BLaER1 (cell line): ENCODE measurements around the gene NKIRAS1.
"Not testable (repeated sequence)": the region's sequence is repeated elsewhere in the genome, so short reads cannot be mapped to it uniquely, and the experiment has no call there.

Experiments used
- H3K27ac ChIP-seq: shearing (Covaris generic); formaldehyde crosslinking; 2 replicates; pipeline ENCODE4 v1.8.1; 2022
- H3K27me3 ChIP-seq: shearing (Covaris generic); formaldehyde crosslinking; 2 replicates; pipeline ENCODE4 v1.8.1; 2022
- H3K36me3 ChIP-seq: shearing (Covaris generic); formaldehyde crosslinking; 2 replicates; pipeline ENCODE4 v1.8.1; 2022
- H3K4me1 ChIP-seq: shearing (Covaris generic); formaldehyde crosslinking; 2 replicates; pipeline ENCODE4 v1.8.1; 2022
- H3K4me2 ChIP-seq: shearing (Covaris generic); formaldehyde crosslinking; 2 replicates; pipeline ENCODE4 v1.8.1; 2022
- H3K4me3 ChIP-seq: shearing (Covaris generic); formaldehyde crosslinking; 2 replicates; pipeline ENCODE4 v1.8.1; 2022
- H3K9ac ChIP-seq: shearing (Covaris generic); formaldehyde crosslinking; 2 replicates; pipeline ENCODE4 v1.8.1; 2022
- H3K9me3 ChIP-seq: shearing (Covaris generic); formaldehyde crosslinking; 2 replicates; pipeline ENCODE4 v1.8.1; 2022
- H4K20me1 ChIP-seq: shearing (Covaris generic); formaldehyde crosslinking; 2 replicates; pipeline ENCODE4 v1.8.1; 2022
- Cebpa-rat ChIP-seq: shearing (Covaris generic); IDR thresholded peaks from 2 replicates; pipeline ENCODE4 v1.8.1; 2022

Gene NKIRAS1

GRCh38 chr3:23885210-23885609 is 31.6 kb downstream of the NKIRAS1 start:
- no peak overlapping the region for H3K27ac ChIP-seq

DNA sequence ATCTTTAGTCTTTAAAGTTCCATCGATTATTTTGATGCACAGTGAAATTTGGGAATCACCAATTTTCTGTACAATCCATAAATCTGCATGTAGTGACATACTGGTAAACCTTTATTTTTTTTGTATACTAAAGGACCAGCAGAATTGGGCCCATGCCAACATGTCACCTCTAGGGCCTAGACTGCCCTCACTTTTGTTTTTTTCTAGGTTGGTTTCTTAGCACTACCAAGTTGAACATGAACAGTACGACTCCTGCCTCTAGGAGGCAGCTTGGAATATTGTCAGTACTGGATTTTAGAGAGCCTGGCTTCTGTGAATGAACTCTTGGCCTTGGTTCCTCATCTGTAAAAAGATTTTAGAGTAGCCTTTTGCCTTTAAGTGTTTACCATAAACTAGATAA is 32.3 kb downstream of the NKIRAS1 start:
- no peak overlapping the region for H3K4me2 ChIP-seq
- H3K9ac ChIP-seq = no peak overlapping the region
- no peaks in the 10 kb centered on the region for H3K27me3 ChIP-seq
- H3K4me1 ChIP-seq = peaks cover 5% of the 10 kb centered on the region; the same call in 1 of the 2 replicates
- peaks cover 71% of the 10 kb centered on the region for H3K36me3 ChIP-seq
- H3K4me3 ChIP-seq = no peak overlapping the region
- TF ChIP-seq Cebpa-rat = no peak
- H3K27ac ChIP-seq = no peak overlapping the region
- H4K20me1 ChIP-seq = peaks cover 100% of the 10 kb centered on the region
- H3K9me3 ChIP-seq = peaks cover 18% of the 10 kb centered on the region

More at GRCh38 chr3:23885210-23885609, 31.6 kb downstream of the NKIRAS1 start:
- no peak overlapping the region for H3K4me3 ChIP-seq
- H3K36me3 ChIP-seq = peaks cover 73% of the 10 kb centered on the region
- no peak overlapping the region for H3K4me2 ChIP-seq
- no peaks in the 10 kb centered on the region for H3K27me3 ChIP-seq
- TF ChIP-seq Cebpa-rat = no peak
- peaks cover 5% of the 10 kb centered on the region; the same call in 1 of the 2 replicates for H3K4me1 ChIP-seq
- H3K9ac ChIP-seq = no peak overlapping the region
- peaks cover 13% of the 10 kb centered on the region; the same call in 1 of the 2 replicates for H3K9me3 ChIP-seq
- H4K20me1 ChIP-seq = peaks cover 100% of the 10 kb centered on the region

DNA sequence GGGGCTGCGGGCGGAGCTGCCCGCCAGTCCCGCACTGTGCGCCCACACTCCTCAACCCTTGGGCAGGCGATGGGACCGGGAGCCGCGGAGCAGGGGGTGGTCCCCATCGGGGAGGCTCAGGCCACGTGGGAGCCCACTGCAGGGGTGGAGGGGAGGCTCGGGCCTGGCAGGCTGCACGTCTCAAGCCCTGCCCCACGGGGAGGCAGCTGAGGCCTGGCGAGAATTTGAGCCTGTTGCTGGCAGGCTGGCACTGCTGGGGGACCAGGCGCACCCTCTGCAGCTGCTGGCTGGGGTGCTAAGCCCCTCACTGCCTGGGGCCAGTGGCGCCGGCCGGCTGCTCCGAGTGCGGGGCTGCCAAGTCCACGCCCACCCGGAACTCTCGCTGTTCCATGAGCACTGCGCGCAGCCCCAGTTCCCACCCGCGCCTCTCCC is 34.3 kb downstream of the NKIRAS1 start:
- Histone ChIP-seq H4K20me1 (peaks cover 100% of the 10 kb centered on the region), H3K4me2 (no peak overlapping the region), H3K9ac (no peak overlapping the region), H3K9me3 (peaks cover 37% of the 10 kb centered on the region), H3K27me3 (no peaks in the 10 kb centered on the region), H3K36me3 (peaks cover 74% of the 10 kb centered on the region), H3K27ac (no peak overlapping the region), H3K4me1 (peaks cover 5% of the 10 kb centered on the region; the same call in 1 of the 2 replicates), H3K4me3 (no peak overlapping the region)
- TF ChIP-seq Cebpa-rat = no peak

- not testable (repeated sequence) for H3K4me1 ChIP-seq, H3K9ac ChIP-seq, H3K4me3 ChIP-seq, H3K27ac ChIP-seq, H3K27me3 ChIP-seq, H3K4me2 ChIP-seq
- Histone ChIP-seq H3K36me3 (peaks cover 79% of the 10 kb centered on the region), H3K9me3 (peaks cover 42% of the 10 kb centered on the region), H4K20me1 (peaks cover 100% of the 10 kb centered on the region)
Measured at GRCh38 chr3:23881993-23882392, 34.8 kb downstream of the NKIRAS1 start.

GRCh38 chr3:23880703-23881339 is 36.0 kb downstream of the NKIRAS1 start:
- H3K4me1 ChIP-seq = peaks cover 5% of the 10 kb centered on the region; the same call in 1 of the 2 replicates
- no peaks in the 10 kb centered on the region for H3K27me3 ChIP-seq
- no peak overlapping the region for H3K4me3 ChIP-seq
- peaks cover 42% of the 10 kb centered on the region for H3K9me3 ChIP-seq
- no peak overlapping the region for H3K9ac ChIP-seq
- peaks cover 78% of the 10 kb centered on the region for H3K36me3 ChIP-seq
- no peak for TF ChIP-seq Cebpa-rat
- peaks cover 100% of the 10 kb centered on the region for H4K20me1 ChIP-seq
- no peak overlapping the region for H3K27ac ChIP-seq
- no peak overlapping the region for H3K4me2 ChIP-seq

GRCh38 chr3:23879485-23879884 is 37.3 kb downstream of the NKIRAS1 start:
- Histone ChIP-seq H3K4me1 (peaks cover 5% of the 10 kb centered on the region; the same call in 1 of the 2 replicates), H3K4me3 (no peak overlapping the region), H3K4me2 (no peak overlapping the region), H3K9ac (no peak overlapping the region), H3K27ac (no peak overlapping the region), H3K36me3 (peaks cover 79% of the 10 kb centered on the region), H4K20me1 (peaks cover 100% of the 10 kb centered on the region), H3K9me3 (peaks cover 42% of the 10 kb centered on the region), H3K27me3 (no peaks in the 10 kb centered on the region)
- no peak for TF ChIP-seq Cebpa-rat

DNA sequence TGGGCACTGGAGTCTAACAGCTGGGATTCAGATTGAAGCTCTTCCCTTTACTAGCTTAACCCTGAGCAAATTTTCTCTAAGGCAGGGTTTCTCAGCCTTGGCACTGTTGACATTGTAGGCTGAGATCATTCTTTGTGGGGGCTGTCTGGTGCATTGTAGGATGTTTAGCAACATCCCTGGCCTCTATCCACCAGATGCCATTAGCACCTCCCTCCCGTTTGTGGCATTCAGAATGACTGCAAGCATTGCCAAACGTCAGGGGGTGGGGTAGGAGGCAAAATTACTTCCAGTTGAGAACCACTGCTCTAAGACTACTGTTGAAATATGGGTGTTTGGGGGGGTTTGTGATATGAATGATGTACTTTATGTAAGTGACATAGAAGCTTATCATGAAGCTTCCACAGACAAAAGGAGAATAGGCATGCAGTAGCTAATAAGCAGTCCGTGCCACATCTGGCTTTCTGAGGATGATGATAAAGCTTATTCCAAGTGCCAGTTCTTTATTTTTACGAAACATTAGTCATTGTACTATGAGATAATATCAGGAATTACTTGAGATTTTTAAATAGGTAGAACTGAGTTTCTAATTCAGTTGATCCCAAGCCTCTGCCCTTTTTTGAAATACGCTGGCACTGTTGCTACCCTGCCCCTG is 39.3 kb downstream of the NKIRAS1 start:
- peaks cover 69% of the 10 kb centered on the region for H3K36me3 ChIP-seq
- no peak overlapping the region for H3K9ac ChIP-seq
- TF ChIP-seq Cebpa-rat = no peak
- H3K4me1 ChIP-seq = peaks cover 5% of the 10 kb centered on the region; the same call in 1 of the 2 replicates
- H3K27ac ChIP-seq = no peak overlapping the region
- H3K4me2 ChIP-seq = no peak overlapping the region
- peaks cover 100% of the 10 kb centered on the region for H4K20me1 ChIP-seq
- peaks cover 41% of the 10 kb centered on the region for H3K9me3 ChIP-seq
- no peak overlapping the region for H3K4me3 ChIP-seq
- H3K27me3 ChIP-seq = no peaks in the 10 kb centered on the region

DNA sequence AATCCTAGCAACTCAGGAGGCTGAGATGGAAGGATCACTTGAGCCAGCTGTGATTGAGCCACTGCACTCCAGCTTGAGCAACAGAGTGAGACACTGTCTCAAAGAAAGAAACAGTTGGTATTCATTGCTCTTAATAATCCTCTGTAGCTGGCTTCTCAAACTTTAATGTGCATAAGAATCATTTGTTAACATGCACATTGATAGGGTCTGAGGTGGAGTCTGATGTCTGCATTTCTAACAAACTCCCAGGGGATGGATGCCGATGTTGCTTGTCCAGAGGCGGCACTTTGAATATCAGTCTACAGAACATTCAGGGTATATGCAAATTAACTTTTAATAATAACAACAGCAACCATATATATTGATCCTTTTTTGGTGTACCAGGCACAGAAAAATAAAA is 39.9 kb downstream of the NKIRAS1 start:
- TF ChIP-seq Cebpa-rat = no peak
- Histone ChIP-seq H3K27ac (no peak overlapping the region), H3K4me3 (no peak overlapping the region), H3K27me3 (no peaks in the 10 kb centered on the region), H3K4me1 (peaks cover 5% of the 10 kb centered on the region; the same call in 1 of the 2 replicates), H3K9me3 (peaks cover 35% of the 10 kb centered on the region), H3K4me2 (no peak overlapping the region), H4K20me1 (peaks cover 96% of the 10 kb centered on the region), H3K36me3 (peaks cover 64% of the 10 kb centered on the region), H3K9ac (no peak overlapping the region)

DNA sequence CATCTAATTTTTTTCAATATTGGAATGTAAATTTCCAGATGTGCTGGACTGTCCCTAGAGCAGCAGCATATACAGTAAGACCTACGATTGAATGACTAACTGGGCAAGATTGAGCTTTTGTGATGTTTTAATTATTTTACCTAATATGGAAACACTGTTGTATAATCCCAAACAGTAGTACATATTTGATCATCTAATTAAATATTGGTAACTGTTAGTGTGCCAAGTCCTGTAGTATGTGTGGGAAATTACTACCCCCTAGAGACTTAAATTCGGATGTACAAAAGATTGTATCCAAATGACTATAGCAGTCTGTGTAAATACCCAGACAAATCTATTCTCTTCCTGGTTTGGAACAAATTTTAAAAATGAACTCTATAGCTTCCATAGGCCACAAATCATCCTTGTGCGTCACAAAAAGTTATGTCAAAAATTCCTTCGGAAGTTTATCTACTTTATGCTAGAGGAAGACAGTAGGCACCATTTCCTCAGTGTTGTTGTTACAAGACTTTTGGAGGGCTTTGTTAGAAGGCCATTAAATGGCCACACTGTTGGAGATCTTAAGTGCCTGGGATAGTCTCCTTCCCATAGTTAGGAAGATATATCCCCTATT is 41.6 kb downstream of the NKIRAS1 start:
- H4K20me1 ChIP-seq = peaks cover 80% of the 10 kb centered on the region
- peaks cover 35% of the 10 kb centered on the region for H3K9me3 ChIP-seq
- H3K9ac ChIP-seq = no peak overlapping the region
- no peaks in the 10 kb centered on the region for H3K27me3 ChIP-seq
- H3K4me2 ChIP-seq = no peak overlapping the region
- peaks cover 58% of the 10 kb centered on the region for H3K36me3 ChIP-seq
- H3K4me1 ChIP-seq = no peaks in the 10 kb centered on the region
- H3K4me3 ChIP-seq = no peak overlapping the region
- no peak for TF ChIP-seq Cebpa-rat
- no peak overlapping the region for H3K27ac ChIP-seq
